ENCODE results near the gene RBFOX1.

RBFOX1 gene

GRCh38 chr16:7680296-7680695 lies 347.7 kb downstream of the RBFOX1 start:
- Histone ChIP-seq H3K9me2 (replicated peaks; ENCODE audit: low read depth, low read length) (no peaks in the 10 kb centered on the region), H3K4me1 (ENCODE audit: insufficient read depth, low read length, poor library complexity, severe bottlenecking) (no peaks in the 10 kb centered on the region), H2AFZ (ENCODE audit: low read length) (no peak overlapping the region), H3F3A (ENCODE audit: low read depth) (no peaks in the 10 kb centered on the region), H3K36me3 (ENCODE audit: insufficient read depth, low read length) (no peaks in the 10 kb centered on the region), H4K20me1 (ENCODE audit: insufficient read depth, low read length, poor library complexity, severe bottlenecking) (no peaks in the 10 kb centered on the region), H3K4me2 (ENCODE audit: low read depth, low read length, poor library complexity, severe bottlenecking) (no peak overlapping the region), H3K9ac (ENCODE audit: low read depth, low read length, poor library complexity, severe bottlenecking) (no peak overlapping the region), H3K4me3 (ENCODE audit: low read length, poor library complexity, severe bottlenecking) (no peak overlapping the region), H3K79me2 (ENCODE audit: insufficient read depth, low read length) (no peaks in the 10 kb centered on the region), H3K27me3 (ENCODE audit: insufficient read depth, low read length, poor library complexity, severe bottlenecking) (no peaks in the 10 kb centered on the region), H3K9me3 (ENCODE audit: insufficient read depth, low read depth, low read length) (no peaks in the 10 kb centered on the region)
- TF ChIP-seq EZH2phosphoT487 (IDR thresholded peaks at IDR 0.05; ENCODE audit: borderline replicate concordance) = no peak
- TF ChIP-seq CTCF (conservative IDR thresholded peaks at IDR 0.05; ENCODE audit: low read length) = no peak

GRCh38 chr16:7688811-7689210 lies 356.2 kb downstream of the RBFOX1 start:
- Histone ChIP-seq H3K27me3 (ENCODE audit: insufficient read depth, low read length, poor library complexity, severe bottlenecking) (no peaks in the 10 kb centered on the region), H3K9me3 (ENCODE audit: insufficient read depth, low read depth, low read length) (no peaks in the 10 kb centered on the region), H3F3A (ENCODE audit: low read depth) (no peaks in the 10 kb centered on the region), H3K79me2 (ENCODE audit: insufficient read depth, low read length) (no peaks in the 10 kb centered on the region), H2AFZ (ENCODE audit: low read length) (no peak overlapping the region), H3K9me2 (replicated peaks; ENCODE audit: low read depth, low read length) (no peaks in the 10 kb centered on the region), H3K9ac (ENCODE audit: low read depth, low read length, poor library complexity, severe bottlenecking) (no peak overlapping the region), H3K4me1 (ENCODE audit: insufficient read depth, low read length, poor library complexity, severe bottlenecking) (no peaks in the 10 kb centered on the region), H4K20me1 (ENCODE audit: insufficient read depth, low read length, poor library complexity, severe bottlenecking) (no peaks in the 10 kb centered on the region), H3K4me2 (ENCODE audit: low read depth, low read length, poor library complexity, severe bottlenecking) (no peak overlapping the region), H3K36me3 (ENCODE audit: insufficient read depth, low read length) (no peaks in the 10 kb centered on the region), H3K4me3 (ENCODE audit: low read length, poor library complexity, severe bottlenecking) (no peak overlapping the region)
- no peak for TF ChIP-seq EZH2phosphoT487 (IDR thresholded peaks at IDR 0.05; ENCODE audit: borderline replicate concordance)
- no peak for TF ChIP-seq CTCF (conservative IDR thresholded peaks at IDR 0.05; ENCODE audit: low read length)

GRCh38 chr16:7689234-7689633 lies 356.6 kb downstream of the RBFOX1 start:
- Histone ChIP-seq H3K9me3 (ENCODE audit: insufficient read depth, low read depth, low read length) (no peaks in the 10 kb centered on the region), H3K36me3 (ENCODE audit: insufficient read depth, low read length) (no peaks in the 10 kb centered on the region), H3K79me2 (ENCODE audit: insufficient read depth, low read length) (no peaks in the 10 kb centered on the region), H4K20me1 (ENCODE audit: insufficient read depth, low read length, poor library complexity, severe bottlenecking) (no peaks in the 10 kb centered on the region), H3K4me1 (ENCODE audit: insufficient read depth, low read length, poor library complexity, severe bottlenecking) (no peaks in the 10 kb centered on the region), H3K9ac (ENCODE audit: low read depth, low read length, poor library complexity, severe bottlenecking) (no peak overlapping the region), H3K4me3 (ENCODE audit: low read length, poor library complexity, severe bottlenecking) (no peak overlapping the region), H3F3A (ENCODE audit: low read depth) (no peaks in the 10 kb centered on the region), H3K9me2 (replicated peaks; ENCODE audit: low read depth, low read length) (no peaks in the 10 kb centered on the region), H3K27me3 (ENCODE audit: insufficient read depth, low read length, poor library complexity, severe bottlenecking) (no peaks in the 10 kb centered on the region), H3K4me2 (ENCODE audit: low read depth, low read length, poor library complexity, severe bottlenecking) (no peak overlapping the region), H2AFZ (ENCODE audit: low read length) (no peak overlapping the region)
- TF ChIP-seq CTCF (conservative IDR thresholded peaks at IDR 0.05; ENCODE audit: low read length) (no peak), EZH2phosphoT487 (IDR thresholded peaks at IDR 0.05; ENCODE audit: borderline replicate concordance) (no peak)
